Placental pericyte (primary cell): ENCODE measurements around the gene TTC16. TPM values are rescaled to one million over a fixed set of nuclear protein-coding genes. Genes with fewer than 3 reads are reported as not detected.

Experiments used
- total RNA-seq: library from RNA; depleted of rRNA; stranded (reverse); fragments of >200 nt; gene quantifications from 2 replicates; pipeline ENCODE4 v1.2.3, GENCODE V29; 2012

TTC16 gene
- total RNA-seq, result under 0.01 TPM in 1 of 2 replicates, not detected in the other

GRCh38 chr9:127715470-127716337 lies at the start of gene TTC16, which contains the start of gene PTRH1:
Gene TTC16, plus strand, starts transcription at chr9:127716079. Its CDS starts 67 bp downstream, at chr9:127716146.
Gene PTRH1, minus strand, starts transcription at chr9:127715663. Its CDS starts 24 bp downstream, at chr9:127715639.

GRCh38 chr9:127706836-127707241 lies 9.0 kb upstream of the TTC16 start, which contains the start of gene CFAP157:
Gene CFAP157, plus strand, starts transcription at chr9:127706988. Its CDS starts 44 bp downstream, at chr9:127707032.

GRCh38 chr9:127734747-127735529 lies 19.1 kb downstream of the TTC16 start, which contains the start of gene TOR2A:
Gene TOR2A, minus strand, starts transcription at chr9:127735294. Its CDS starts 24 bp downstream, at chr9:127735270.

GRCh38 chr9:127778280-127779135 lies 62.6 kb downstream of the TTC16 start, which contains the start of gene SH2D3C:
Gene SH2D3C, minus strand, starts transcription at chr9:127778666. Its CDS starts 39 bp downstream, at chr9:127778627.

Other genes starting within 250 kb of the TTC16 start
- gene STXBP1, start 103.8 kb upstream of the TTC16 start, total RNA-seq, result 27.8 and 44.4 TPM in 2 replicates
- not detected in 2 replicates for gene CFAP157, start 9.1 kb upstream of the TTC16 start, total RNA-seq
- 16.0 and 21.2 TPM in 2 replicates for gene PTRH1, start 416 bp upstream of the TTC16 start, total RNA-seq
- 8.2 and 9.0 TPM in 2 replicates for gene TOR2A, start 19.2 kb downstream of the TTC16 start, total RNA-seq
- 0.22 TPM in 1 of 2 replicates, not detected in the other for gene SH2D3C, start 62.6 kb downstream of the TTC16 start, total RNA-seq
- 51.1 and 70.5 TPM in 2 replicates for gene CDK9, start 70.0 kb downstream of the TTC16 start, total RNA-seq
- 98.4 and 114 TPM in 2 replicates for gene FPGS, start 86.8 kb downstream of the TTC16 start, total RNA-seq
- 47.7 and 72.3 TPM in 2 replicates for gene ENG, start 138.6 kb downstream of the TTC16 start, total RNA-seq
- gene AK1, start 161.6 kb downstream of the TTC16 start, total RNA-seq, result 23.2 and 39.1 TPM in 2 replicates
- 39.6 and 44.8 TPM in 2 replicates for gene ST6GALNAC6, start 183.5 kb downstream of the TTC16 start, total RNA-seq
- gene ST6GALNAC4, start 201.0 kb downstream of the TTC16 start, total RNA-seq, result 40.1 and 95.6 TPM in 2 replicates
- gene PIP5KL1, start 214.7 kb downstream of the TTC16 start, total RNA-seq, result 1.8 and 2.7 TPM in 2 replicates
- gene DPM2, start 221.8 kb downstream of the TTC16 start, total RNA-seq, result 14.7 and 18.0 TPM in 2 replicates